ENCODE data around the gene PRDX6.

DNA sequence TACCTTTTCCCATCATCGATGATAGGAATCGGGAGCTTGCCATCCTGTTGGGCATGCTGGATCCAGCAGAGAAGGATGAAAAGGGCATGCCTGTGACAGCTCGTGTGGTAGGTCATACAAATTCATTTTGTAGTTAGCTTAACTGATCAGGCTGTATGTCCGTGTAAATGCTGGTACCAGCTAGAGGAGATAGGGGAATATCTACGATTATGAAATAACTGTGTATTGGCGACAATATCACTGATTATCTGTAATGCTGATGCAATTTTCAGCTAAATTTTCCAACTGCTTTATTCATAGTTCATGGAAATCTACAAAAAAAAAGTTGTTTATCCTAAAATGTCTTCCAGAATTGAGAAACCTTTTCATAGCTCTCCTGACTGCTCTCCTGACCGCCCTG, 8.3 kb downstream of the PRDX6 start:
- TF ChIP-seq, protein P1, sequence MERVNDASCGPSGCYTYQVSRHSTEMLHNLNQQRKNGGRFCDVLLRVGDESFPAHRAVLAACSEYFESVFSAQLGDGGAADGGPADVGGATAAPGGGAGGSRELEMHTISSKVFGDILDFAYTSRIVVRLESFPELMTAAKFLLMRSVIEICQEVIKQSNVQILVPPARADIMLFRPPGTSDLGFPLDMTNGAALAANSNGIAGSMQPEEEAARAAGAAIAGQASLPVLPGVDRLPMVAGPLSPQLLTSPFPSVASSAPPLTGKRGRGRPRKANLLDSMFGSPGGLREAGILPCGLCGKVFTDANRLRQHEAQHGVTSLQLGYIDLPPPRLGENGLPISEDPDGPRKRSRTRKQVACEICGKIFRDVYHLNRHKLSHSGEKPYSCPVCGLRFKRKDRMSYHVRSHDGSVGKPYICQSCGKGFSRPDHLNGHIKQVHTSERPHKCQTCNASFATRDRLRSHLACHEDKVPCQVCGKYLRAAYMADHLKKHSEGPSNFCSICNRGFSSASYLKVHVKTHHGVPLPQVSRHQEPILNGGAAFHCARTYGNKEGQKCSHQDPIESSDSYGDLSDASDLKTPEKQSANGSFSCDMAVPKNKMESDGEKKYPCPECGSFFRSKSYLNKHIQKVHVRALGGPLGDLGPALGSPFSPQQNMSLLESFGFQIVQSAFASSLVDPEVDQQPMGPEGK (tag by site-specific recombination; IDR thresholded peaks at IDR 0.05), result no peak
- no peak for TF ChIP-seq MEIS1 (CRISPR knock-in tag; IDR thresholded peaks at IDR 0.05; ENCODE audit: borderline replicate concordance)
- TF ChIP-seq, protein P2, sequence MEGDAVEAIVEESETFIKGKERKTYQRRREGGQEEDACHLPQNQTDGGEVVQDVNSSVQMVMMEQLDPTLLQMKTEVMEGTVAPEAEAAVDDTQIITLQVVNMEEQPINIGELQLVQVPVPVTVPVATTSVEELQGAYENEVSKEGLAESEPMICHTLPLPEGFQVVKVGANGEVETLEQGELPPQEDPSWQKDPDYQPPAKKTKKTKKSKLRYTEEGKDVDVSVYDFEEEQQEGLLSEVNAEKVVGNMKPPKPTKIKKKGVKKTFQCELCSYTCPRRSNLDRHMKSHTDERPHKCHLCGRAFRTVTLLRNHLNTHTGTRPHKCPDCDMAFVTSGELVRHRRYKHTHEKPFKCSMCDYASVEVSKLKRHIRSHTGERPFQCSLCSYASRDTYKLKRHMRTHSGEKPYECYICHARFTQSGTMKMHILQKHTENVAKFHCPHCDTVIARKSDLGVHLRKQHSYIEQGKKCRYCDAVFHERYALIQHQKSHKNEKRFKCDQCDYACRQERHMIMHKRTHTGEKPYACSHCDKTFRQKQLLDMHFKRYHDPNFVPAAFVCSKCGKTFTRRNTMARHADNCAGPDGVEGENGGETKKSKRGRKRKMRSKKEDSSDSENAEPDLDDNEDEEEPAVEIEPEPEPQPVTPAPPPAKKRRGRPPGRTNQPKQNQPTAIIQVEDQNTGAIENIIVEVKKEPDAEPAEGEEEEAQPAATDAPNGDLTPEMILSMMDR (tag by site-specific recombination; IDR thresholded peaks at IDR 0.05), result no peak
